K562 (cell line): Measurements from ENCODE around the gene ACTN4. TPM values are rescaled to one million over a fixed set of nuclear protein-coding genes. Genes with fewer than 3 reads are reported as not detected.

Source experiments
- ARHGAP35 ChIP-seq: fragments of 450-650 bp; IDR thresholded peaks from 2 replicates; pipeline ENCODE4 v1.6.1; 2018; ENCODE audit not compliant: partially characterized antibody
- BHLHE40 ChIP-seq: IDR thresholded peaks from 2 replicates; pipeline ENCODE4 v1.6.1; 2011; ENCODE audit warnings: low read length, improper control_type of control experiment
- CREM ChIP-seq: IDR thresholded peaks from 2 replicates; pipeline ENCODE4 v1.6.1; 2014; ENCODE audit warnings: antibody characterized with exemption, low read depth
- CXXC5 ChIP-seq: fragments of 250-450 bp; sonication (Bioruptor Pico); IDR thresholded peaks from 2 replicates; pipeline ENCODE4 v1.8.0; 2022; ENCODE audit warnings: inconsistent platforms, mild to moderate bottlenecking, moderate library complexity
- ELF1 ChIP-seq: fragments of 200-800 bp; sonication (Bioruptor generic); IDR thresholded peaks from 2 replicates; pipeline ENCODE4 v1.6.1; 2016; ENCODE audit warnings: missing genetic modification characterization, missing compliant biosample characterization
- ELF2 ChIP-seq: fragments of 250-450 bp; sonication (Bioruptor Pico); IDR thresholded peaks from 2 replicates; pipeline ENCODE4 v1.5.0; 2021; ENCODE audit warnings: mild to moderate bottlenecking
- ETV5 ChIP-seq: sonication (generic); formaldehyde crosslinking; IDR thresholded peaks from 2 replicates; pipeline ENCODE4 v1.4.0; 2020; ENCODE audit warnings: low read depth, mild to moderate bottlenecking, missing genetic modification reagents
- GABPB1 ChIP-seq: sonication (generic); formaldehyde crosslinking; IDR thresholded peaks from 2 replicates; pipeline ENCODE4 v1.8.0; 2022; ENCODE audit warnings: mild to moderate bottlenecking, missing genetic modification reagents
- HIVEP1 ChIP-seq: fragments of 250-450 bp; sonication (Bioruptor Pico); IDR thresholded peaks from 2 replicates; pipeline ENCODE4 v1.4.0; 2020; ENCODE audit warnings: mild to moderate bottlenecking
- IFI16 ChIP-seq: fragments of 250-450 bp; sonication (Bioruptor Pico); IDR thresholded peaks from 2 replicates; pipeline ENCODE4 v2.1.2; 2022; ENCODE audit warnings: mild to moderate bottlenecking, inconsistent platforms
- MECOM ChIP-seq: fragments of 250-450 bp; sonication (Bioruptor Pico); IDR thresholded peaks from 2 replicates; pipeline ENCODE4 v1.8.0; 2022; ENCODE audit warnings: inconsistent platforms
- MYC ChIP-seq, 2 experiments: fragments of 250-450 bp in 1 of 2; sonication (Bioruptor Pico) in 1 of 2; IDR thresholded peaks; 2 replicates each; pipeline versions ENCODE4 v1.5.1 to v1.6.1; 2012 to 2021; ENCODE audit warnings: low read depth in 2 of 2, borderline replicate concordance in 1 of 2, improper control_type of control experiment in 1 of 2, low read length in 1 of 2, mild to moderate bottlenecking in 1 of 2, moderate library complexity in 1 of 2
- NCOA4 ChIP-seq: fragments of 450-650 bp; IDR thresholded peaks from 2 replicates; pipeline ENCODE4 v1.6.1; 2018; ENCODE audit warnings: mild to moderate bottlenecking; ENCODE audit not compliant: partially characterized antibody
- PHTF2 ChIP-seq: fragments of 250-450 bp; sonication (Bioruptor Pico); IDR thresholded peaks from 2 replicates; pipeline ENCODE4 v1.5.0; 2021; ENCODE audit warnings: mild to moderate bottlenecking
- RAD21 ChIP-seq, 2 experiments: fragments of 250-450 bp in 1 of 2; fragments of 450-650 bp in 1 of 2; sonication (Bioruptor Pico) in 1 of 2; formaldehyde crosslinking in 1 of 2; IDR thresholded peaks in 1 of 2; conservative IDR thresholded peaks in 1 of 2; 2 replicates each; pipeline versions ENCODE4 v1.4.0 to v1.8.0; 2020 to 2022; ENCODE audit warnings: mild to moderate bottlenecking in 2 of 2, moderate library complexity in 1 of 2
- RB1 ChIP-seq: fragments of 450-650 bp; IDR thresholded peaks from 2 replicates; pipeline ENCODE4 v1.6.1; 2017; ENCODE audit warnings: low read depth, mild to moderate bottlenecking
- RFX7 ChIP-seq: fragments of 250-450 bp; sonication (Bioruptor Pico); IDR thresholded peaks from 2 replicates; pipeline ENCODE4 v1.5.1; 2021; ENCODE audit warnings: mild to moderate bottlenecking
- SMC3 ChIP-seq: conservative IDR thresholded peaks from 2 replicates; pipeline ENCODE4 v1.6.1; 2011; ENCODE audit warnings: low read depth, low read length, improper control_type of control experiment; ENCODE audit not compliant: insufficient read depth
- SNRNP70 ChIP-seq: fragments of 200-400 bp; formaldehyde crosslinking; optimal IDR thresholded peaks from 2 replicates; pipeline ENCODE3; 2017; ENCODE audit warnings: low read depth, low read length
- STAG1 ChIP-seq: sonication (generic); formaldehyde crosslinking; IDR thresholded peaks from 2 replicates; pipeline ENCODE4 v1.5.0; 2020; ENCODE audit warnings: missing genetic modification reagents, borderline replicate concordance
- STAT5A ChIP-seq: IDR thresholded peaks from 2 replicates; pipeline ENCODE4 v1.6.1; 2012; ENCODE audit warnings: low read length, inconsistent platforms, borderline replicate concordance
- TEAD1 ChIP-seq, 2 experiments: fragments of 450-650 bp in 1 of 2; sonication (generic) in 1 of 2; formaldehyde crosslinking; IDR thresholded peaks; 2 replicates each; pipeline versions ENCODE4 v1.4.0 to v1.8.0; 2020 to 2022; ENCODE audit warnings: mild to moderate bottlenecking in 2 of 2, missing genetic modification reagents in 1 of 2
- ZNF253 ChIP-seq: fragments of 250-450 bp; sonication (Bioruptor Pico); conservative IDR thresholded peaks from 2 replicates; pipeline ENCODE4 v1.6.1; 2021; ENCODE audit warnings: mild to moderate bottlenecking
- ZNF445 ChIP-seq: fragments of 250-450 bp; sonication (Bioruptor Pico); IDR thresholded peaks from 2 replicates; pipeline ENCODE4 v1.4.0; 2020; ENCODE audit warnings: low read depth, mild to moderate bottlenecking, moderate library complexity
- polyA plus RNA-seq, 8 experiments: library from polyadenylated mRNA; depleted of rRNA in 4 of 8; stranded (reverse) in 5 of 8; unstranded in 3 of 8; fragments of >200 nt; fragmentation: Nextera tagmentation in 2 of 8; fragmentation: Illumina TruSeq in 1 of 8; extraction: Ambion mirVana in 2 of 8; extraction: Trizol in 1 of 8; gene quantifications; 2 replicates each; pipeline versions ENCODE4 v1.2.1 to v1.2.3, GENCODE V29; 2011 to 2014; ENCODE audit warnings: inconsistent platforms in 1 of 8, missing spikeins in 1 of 8
- total RNA-seq, 7 experiments: library from RNA; depleted of rRNA in 6 of 7; stranded (reverse); fragments of >200 nt in 6 of 7; fragmentation: Illumina TruSeq in 2 of 7; extraction: Trizol in 2 of 7; gene quantifications; 2 replicates each; pipeline versions ENCODE4 v1.2.1 to v1.2.3, GENCODE V29; 2011 to 2021; ENCODE audit warnings: low replicate concordance in 1 of 7
- TF ChIP-seq, protein P1 (sequence below): IDR thresholded peaks from 2 replicates; pipeline ENCODE4 v1.6.1; 2011; ENCODE audit not compliant: insufficient read length; ENCODE audit errors: extremely low read depth
- TF ChIP-seq, protein P2 (sequence below), 2 experiments: fragments of 450-650 bp in 1 of 2; IDR thresholded peaks; 2 replicates each; pipeline ENCODE4 v1.6.1; 2011 to 2017; ENCODE audit warnings: low read depth in 2 of 2, antibody characterized with exemption in 1 of 2, borderline replicate concordance in 1 of 2, low read length in 1 of 2, mild to moderate bottlenecking in 1 of 2, mixed read lengths in 1 of 2; ENCODE audit not compliant: control insufficient read depth in 1 of 2

The ACTN4 gene
- total and polyA plus RNA-seq, 9 of the 15 experiments (the other 6 are each of a cell fraction or from before 2014, with no cell fraction given) = 3.1 to 385 (median 125) TPM

DNA sequence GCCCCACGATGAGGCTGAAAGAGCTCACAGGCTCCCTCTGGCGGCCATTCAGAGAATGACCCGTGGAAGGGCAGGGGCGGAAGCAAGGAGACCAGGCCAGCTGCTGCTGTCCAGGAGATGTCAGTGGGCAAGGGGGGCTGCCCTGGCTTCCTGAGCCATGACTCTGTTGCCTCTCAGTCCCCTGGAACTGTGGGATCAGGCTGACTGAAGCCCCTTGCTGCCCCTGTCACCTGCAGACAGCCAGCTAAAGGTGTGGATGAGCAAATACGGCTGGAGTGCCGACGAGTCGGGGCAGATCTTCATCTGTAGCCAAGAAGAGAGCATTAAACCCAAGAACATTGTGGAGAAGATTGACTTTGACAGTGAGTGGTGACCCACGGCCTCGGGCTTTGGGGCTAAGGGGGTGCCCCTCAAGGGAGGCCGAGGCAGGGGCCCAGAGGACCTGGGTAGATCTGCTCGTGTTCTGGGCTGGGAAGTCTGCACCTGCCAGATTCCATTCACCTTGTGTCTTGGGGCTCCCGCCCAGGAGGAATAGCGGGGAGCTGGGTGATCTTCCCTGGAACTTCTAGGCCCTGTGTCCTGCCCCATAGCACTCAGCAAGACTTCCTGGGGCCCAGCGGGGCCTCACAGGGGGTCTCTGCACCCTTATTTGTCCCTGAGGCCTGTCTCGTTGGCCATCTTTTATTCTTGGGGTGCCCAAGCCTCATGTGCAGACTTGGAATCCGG lies 12.5 kb upstream of the ACTN4 start (continued):
- TF ChIP-seq ZNF253 (CRISPR knock-in tag) (no peak), RB1 (peak; percentile 53), STAG1 (CRISPR knock-in tag) (0 out of 2 replicates have a peak, but pooled peaks have one; percentile 45), SNRNP70 (peak; percentile 64), CREM (0 out of 2 replicates have a peak, but pooled peaks have one; percentile 22), MYC (IDR thresholded peaks at IDR 0.05; ENCODE audit: low read depth, low read length) (0 out of 2 replicates have a peak, but pooled peaks have one; percentile 29), MYC (CRISPR knock-in tag; IDR thresholded peaks at IDR 0.05; ENCODE audit: borderline replicate concordance, low read depth) (no peak), IFI16 (CRISPR knock-in tag) (no peak), TEAD1 (CRISPR knock-in tag; IDR thresholded peaks at IDR 0.05) (no peak), BHLHE40 (0 out of 2 replicates have a peak, but pooled peaks have one; percentile 14), ARHGAP35 (no peak), ELF2 (CRISPR knock-in tag) (0 out of 2 replicates have a peak, but pooled peaks have one; percentile 28), RAD21 (CRISPR knock-in tag; conservative IDR thresholded peaks at IDR 0.05 in 1 of 2, IDR thresholded peaks at IDR 0.05 in 1 of 2) (peak; percentile 77 to 82; a peak in 3 of 4 replicates), RFX7 (CRISPR knock-in tag) (no peak), CXXC5 (CRISPR knock-in tag) (no peak), STAT5A (no peak), NCOA4 (no peak), GABPB1 (0 out of 2 replicates have a peak, but pooled peaks have one; percentile 17), ETV5 (CRISPR knock-in tag) (no peak), PHTF2 (CRISPR knock-in tag) (no peak), MECOM (CRISPR knock-in tag) (no peak), ZNF445 (no peak), SMC3 (peak; percentile 92), ELF1 (tag) (0 out of 2 replicates have a peak, but pooled peaks have one; percentile 25), HIVEP1 (no peak)
- TF ChIP-seq, protein P1, sequence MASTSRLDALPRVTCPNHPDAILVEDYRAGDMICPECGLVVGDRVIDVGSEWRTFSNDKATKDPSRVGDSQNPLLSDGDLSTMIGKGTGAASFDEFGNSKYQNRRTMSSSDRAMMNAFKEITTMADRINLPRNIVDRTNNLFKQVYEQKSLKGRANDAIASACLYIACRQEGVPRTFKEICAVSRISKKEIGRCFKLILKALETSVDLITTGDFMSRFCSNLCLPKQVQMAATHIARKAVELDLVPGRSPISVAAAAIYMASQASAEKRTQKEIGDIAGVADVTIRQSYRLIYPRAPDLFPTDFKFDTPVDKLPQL = no peak
- TF ChIP-seq, protein P2, sequence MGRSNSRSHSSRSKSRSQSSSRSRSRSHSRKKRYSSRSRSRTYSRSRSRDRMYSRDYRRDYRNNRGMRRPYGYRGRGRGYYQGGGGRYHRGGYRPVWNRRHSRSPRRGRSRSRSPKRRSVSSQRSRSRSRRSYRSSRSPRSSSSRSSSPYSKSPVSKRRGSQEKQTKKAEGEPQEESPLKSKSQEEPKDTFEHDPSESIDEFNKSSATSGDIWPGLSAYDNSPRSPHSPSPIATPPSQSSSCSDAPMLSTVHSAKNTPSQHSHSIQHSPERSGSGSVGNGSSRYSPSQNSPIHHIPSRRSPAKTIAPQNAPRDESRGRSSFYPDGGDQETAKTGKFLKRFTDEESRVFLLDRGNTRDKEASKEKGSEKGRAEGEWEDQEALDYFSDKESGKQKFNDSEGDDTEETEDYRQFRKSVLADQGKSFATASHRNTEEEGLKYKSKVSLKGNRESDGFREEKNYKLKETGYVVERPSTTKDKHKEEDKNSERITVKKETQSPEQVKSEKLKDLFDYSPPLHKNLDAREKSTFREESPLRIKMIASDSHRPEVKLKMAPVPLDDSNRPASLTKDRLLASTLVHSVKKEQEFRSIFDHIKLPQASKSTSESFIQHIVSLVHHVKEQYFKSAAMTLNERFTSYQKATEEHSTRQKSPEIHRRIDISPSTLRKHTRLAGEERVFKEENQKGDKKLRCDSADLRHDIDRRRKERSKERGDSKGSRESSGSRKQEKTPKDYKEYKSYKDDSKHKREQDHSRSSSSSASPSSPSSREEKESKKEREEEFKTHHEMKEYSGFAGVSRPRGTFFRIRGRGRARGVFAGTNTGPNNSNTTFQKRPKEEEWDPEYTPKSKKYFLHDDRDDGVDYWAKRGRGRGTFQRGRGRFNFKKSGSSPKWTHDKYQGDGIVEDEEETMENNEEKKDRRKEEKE (IDR thresholded peaks at IDR 0.05; ENCODE audit: borderline replicate concordance in 1 of 2, control insufficient read depth in 1 of 2, low read depth in 2 of 2, low read length in 1 of 2) = peak in 1 of 2 experiments; percentile 2; a peak in 1 of 4 replicates
